SK-N-MC (cell line): ENCODE data around the gene TRIAP1.

Experiments
- EZH2 ChIP-seq: fragments of 200-600 bp; sonication (generic); IDR thresholded peaks from one replicate; pipeline ENCODE4 v1.6.1; 2017; ENCODE audit warnings: antibody characterized with exemption
- FOXP2 ChIP-seq: optimal IDR thresholded peaks from 2 replicates; pipeline ENCODE3; 2011; ENCODE audit warnings: mild to moderate bottlenecking, moderate library complexity; ENCODE audit not compliant: insufficient read depth; ENCODE audit errors: extremely low read length, control extremely low read depth
- POLR2AphosphoS5 ChIP-seq: IDR thresholded peaks from 2 replicates; pipeline ENCODE4 v1.6.1; 2012; ENCODE audit warnings: mild to moderate bottlenecking, low read depth, low read length, borderline replicate concordance

GRCh38 chr12:120417917-120418580 lies 28.1 kb downstream of the TRIAP1 start:
- no peak for TF ChIP-seq EZH2
- TF ChIP-seq FOXP2 = no peak
- no peak for TF ChIP-seq POLR2AphosphoS5
